Activated CD4-positive, alpha-beta T cell treated with anti-CD3 and anti-CD28 coated beads, Interleukin-2, amount 50 U/mL, for 1 hour (primary cell): ENCODE measurements around the gene FAM98C.
"Not testable (repeated sequence)": the region's sequence is repeated elsewhere in the genome, so short reads cannot be mapped to it uniquely, and the experiment has no call there.

Experiments used
- DNase-seq: peaks from one replicate; pipeline ENCODE4 v3.0.0-alpha.2; 2020

FAM98C gene

DNA sequence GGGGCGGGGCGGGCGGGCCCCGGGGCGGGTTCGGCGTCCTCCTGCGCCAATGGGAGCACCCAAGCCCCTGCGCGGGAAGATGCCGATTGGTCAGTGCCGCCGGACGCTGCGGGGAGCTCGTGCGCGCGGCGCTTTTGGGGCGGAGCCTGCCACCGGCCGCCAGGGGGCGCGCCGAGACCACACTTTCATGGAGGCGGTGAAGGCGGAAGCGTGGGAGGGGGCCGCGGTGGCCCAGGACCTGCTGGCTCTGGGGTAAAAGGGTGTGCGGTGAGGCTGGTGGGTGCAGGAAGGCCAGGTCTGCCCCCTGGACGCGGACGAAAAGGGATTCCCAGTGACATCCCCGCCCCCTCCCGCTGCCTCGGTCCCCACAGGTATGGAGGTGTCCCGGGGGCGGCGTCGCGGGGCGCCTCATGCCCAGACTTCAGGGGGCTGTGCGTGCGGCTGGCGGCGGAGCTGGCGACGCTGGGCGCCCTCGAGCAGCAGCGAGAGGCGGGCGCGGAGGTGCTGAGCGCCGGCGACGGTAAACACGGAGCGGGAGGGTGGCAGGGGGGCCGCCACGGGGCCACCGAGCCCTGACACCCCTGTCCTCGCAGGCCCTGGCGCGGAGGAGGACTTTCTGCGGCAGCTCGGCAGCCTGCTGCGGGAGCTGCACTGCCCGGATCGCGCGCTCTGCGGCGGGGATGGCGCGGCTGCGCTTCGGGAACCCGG lies at the start of gene FAM98C:
Gene FAM98C (plus strand): TSS at position 127 of the 708 bp plus-strand sequence. CDS start 61 bp downstream, at position 188.
- peak; percentile 97 for DNase-seq

GRCh38 chr19:38355728-38356725 lies 46.9 kb upstream of the FAM98C start:
- DNase-seq = no peak

- DNase-seq = no peak
Observed at GRCh38 chr19:38358071-38358470, 44.8 kb upstream of the FAM98C start.

DNA sequence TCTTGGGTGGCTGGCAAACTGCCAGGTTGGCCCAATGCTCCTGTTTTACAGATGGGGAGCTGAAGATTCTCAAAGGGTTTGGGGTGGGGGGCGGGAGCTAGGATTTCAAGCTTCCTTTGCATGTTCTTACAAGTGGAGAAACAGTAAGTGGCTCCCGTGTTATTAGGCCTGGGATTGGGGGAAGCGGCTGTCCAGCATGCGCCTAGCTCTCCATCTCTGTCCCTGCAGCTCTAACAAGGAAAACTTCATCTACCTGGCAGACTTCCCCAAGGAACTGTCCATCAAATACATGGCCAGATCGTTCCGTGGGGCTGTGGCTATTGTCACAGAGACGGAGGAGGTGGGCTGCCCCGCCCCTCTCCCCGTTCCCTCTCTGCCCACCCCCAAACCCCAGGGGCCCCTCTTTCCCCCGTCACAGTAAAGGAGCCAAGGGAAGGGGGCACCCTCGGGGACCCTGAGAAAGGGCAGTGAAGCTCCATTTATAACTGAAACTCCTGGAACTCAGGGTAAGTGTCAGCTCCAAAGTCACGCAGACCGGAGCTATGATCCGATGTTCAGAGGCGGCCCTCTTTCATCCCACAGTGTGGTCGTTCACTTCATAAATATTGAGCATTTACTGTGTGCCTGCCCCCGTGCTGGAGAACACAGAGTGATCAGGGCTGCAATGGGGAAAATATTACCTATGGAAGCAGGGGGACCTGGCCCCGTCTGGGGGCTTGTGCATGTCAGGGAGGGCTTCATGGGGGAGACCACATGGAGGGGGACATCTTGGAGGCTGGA lies 43.5 kb upstream of the FAM98C start:
- DNase-seq = no peak

- no peak for DNase-seq
Observed at GRCh38 chr19:38360351-38360750, 42.5 kb upstream of the FAM98C start.

DNA sequence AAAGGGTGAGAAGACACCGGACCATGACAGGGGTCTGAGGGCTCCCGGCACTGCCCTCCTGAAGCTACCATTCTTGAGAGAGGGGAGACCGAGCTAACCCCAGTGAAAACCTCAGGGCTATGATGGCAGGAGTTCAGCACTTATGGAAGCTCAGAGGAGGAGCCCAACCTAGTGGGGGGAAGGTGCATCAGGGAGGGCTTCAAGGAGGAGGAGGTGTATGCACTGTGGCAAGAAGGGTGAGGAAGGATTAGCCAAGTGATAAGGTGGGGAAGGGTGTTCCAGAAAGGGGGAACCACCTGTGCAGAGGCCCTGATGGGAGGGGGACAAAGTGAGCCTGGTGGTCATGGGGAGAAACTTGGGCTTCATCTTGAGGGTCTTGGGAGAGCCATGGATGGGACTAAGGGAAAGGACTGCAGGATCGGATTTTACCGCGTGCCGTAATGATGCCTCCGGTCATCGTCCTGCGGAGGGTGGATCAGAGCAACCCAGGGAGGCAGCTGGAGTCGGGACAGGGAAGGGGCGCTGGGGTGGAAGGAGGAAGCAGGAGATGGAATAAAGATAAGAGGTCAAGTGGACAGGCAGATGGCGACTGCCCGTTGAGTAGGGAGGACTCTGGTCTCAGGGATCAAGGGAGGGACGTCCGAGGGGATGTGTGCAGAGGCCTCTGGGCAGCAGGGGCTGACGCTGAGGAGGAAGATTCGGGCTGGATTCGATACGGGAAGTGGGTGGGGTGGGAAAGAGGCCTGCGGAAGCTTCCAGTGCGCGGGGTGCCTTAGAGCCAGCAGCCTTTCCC lies 41.9 kb upstream of the FAM98C start:
- no peak for DNase-seq

DNA sequence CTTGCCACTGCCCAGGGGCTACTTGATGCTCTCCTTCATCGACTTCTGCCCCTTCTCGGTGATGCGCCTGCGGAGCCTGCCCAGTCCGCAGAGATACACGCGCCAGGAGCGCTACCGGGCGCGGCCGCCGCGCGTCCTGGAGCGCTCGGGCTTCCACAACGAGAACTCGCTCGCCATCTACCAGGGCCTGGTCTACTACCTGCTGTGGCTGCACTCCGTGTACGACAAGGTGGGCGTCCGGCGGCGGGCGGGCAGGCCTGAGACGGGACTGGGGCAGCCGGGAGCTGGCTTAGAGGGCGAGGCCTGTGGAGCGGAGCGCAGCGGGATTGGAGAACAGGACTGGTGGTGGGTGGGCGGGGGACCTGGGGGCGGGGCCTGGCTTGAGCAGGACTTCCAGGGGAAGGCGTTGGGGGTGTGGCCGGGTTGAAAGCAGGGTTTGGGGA lies 41.2 kb upstream of the FAM98C start:
- DNase-seq = peak; percentile 48

DNA sequence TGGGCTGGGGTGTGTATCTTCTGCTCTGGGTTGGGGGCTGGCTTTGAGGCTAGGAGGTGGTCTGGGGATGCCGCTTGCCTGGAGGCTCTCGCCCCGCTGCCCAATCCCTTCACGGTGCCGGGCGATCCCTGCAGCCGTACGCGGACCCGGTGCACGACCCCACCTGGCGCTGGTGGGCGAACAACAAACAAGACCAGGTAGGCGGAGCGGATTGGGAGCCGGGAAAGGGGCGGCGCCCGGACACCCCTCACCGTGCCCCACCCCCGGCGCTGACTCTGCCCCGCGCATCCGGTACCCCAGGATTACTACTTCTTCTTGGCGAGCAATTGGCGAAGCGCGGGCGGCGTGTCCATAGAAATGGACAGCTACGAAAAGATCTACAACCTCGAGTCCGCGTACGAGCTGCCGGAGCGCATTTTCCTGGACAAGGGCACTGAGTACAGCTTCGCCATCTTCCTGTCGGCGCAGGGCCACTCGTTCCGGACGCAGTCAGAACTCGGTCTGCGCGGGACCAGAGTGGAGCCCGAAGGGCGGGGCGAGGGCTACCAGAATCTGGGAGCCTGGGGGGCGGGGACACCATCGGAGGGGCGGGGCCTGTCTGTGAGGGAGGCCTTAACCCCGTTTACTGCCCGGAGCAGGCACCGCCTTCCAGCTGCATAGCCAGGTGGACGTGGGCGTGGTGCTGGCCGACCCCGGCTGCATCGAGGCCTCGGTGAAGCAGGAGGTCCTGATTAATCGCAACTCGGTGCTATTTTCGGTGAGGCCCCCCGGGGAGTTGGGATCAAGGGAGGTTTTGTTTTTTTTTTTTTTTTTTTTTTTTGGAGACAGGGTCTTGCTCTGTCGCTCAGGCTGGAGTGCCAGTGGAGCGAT lies 40.6 kb upstream of the FAM98C start:
- peak; percentile 64 for DNase-seq

- not testable (repeated sequence) for DNase-seq
Observed at GRCh38 chr19:38362946-38363688, 39.8 kb upstream of the FAM98C start.

GRCh38 chr19:38367041-38367440 lies 35.9 kb upstream of the FAM98C start:
- no peak for DNase-seq

GRCh38 chr19:38369584-38369983 lies 33.3 kb upstream of the FAM98C start:
- no peak for DNase-seq

DNA sequence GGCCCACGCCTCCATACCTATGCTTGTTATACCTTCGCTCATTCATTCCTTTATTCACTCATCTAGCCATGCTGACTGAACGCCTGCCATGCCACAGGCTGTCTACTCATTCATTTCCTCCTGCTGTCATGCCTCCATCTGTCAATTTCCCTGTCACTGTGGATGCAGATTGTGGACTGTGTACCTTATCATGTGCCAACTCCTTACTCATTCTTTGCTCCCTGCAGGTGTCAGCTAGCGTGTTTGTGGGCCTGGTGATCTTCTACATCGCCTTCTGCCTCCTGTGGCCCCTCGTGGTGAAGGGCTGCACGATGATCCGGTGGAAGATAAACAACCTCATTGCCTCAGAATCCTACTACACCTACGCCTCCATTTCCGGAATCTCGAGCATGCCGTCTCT lies 32.6 kb upstream of the FAM98C start:
- no peak for DNase-seq

DNA sequence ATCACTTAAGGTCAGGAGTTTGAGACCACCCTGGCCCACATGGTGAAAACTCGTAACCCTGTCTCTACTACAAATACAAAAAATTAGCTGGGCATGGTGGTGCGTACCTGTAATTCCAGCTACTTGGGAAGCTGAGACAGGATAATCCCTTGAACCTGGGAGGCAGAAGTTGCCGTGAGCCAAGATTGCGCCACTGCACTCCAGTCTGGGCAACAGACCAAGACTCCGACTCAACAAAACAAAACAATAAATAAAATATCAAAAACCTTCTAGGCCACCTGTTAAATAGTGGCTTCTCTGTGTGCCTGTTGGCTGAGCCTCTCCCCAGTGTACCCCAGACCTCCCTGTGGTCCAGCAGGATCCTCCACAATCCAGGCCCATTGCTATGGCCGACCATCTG lies 31.8 kb upstream of the FAM98C start:
- DNase-seq = no peak

- DNase-seq = no peak
Observed at GRCh38 chr19:38373907-38374331, 29.0 kb upstream of the FAM98C start.

DNA sequence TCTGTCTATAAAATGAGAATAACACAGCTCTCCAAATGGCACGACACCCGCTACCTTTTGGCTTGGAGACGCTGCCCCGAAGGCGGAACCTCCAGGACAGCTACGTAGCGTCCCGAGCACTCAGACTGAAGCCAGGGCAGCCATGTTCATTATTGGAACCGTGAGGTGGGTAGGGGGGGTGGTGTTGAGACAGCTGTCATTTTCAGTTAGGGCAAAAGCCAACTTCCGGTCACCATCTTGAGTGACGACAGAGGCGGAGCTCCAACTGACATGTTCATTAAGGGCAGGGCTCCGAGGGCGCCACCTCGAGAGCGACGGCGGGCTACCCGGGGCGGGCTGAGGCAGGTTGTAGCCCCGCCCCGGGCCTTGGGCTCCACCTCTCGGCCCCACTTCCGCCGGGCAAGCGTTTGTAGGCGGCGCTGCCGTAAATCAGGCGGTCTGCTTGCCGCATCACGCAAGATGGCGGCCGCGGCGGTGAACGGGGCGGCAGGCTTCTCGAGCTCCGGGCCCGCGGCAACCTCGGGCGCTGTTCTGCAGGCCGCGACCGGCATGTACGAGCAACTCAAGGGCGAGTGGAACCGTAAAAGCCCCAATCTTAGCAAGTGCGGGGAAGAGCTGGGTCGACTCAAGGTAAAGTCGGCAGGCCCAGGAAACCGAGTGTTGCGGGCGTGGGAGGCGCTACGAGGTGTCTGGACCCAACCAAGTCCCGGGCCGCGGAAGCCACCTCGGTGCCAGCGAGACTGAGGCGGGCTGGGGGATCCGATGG lies 28.4 kb upstream of the FAM98C start, which contains the start of gene PSMD8:
Gene PSMD8 (plus strand): TSS at position 240 of the 766 bp plus-strand sequence. CDS start 31 bp downstream, at position 271.
- peak; percentile 98 for DNase-seq

- no peak for DNase-seq
Observed at GRCh38 chr19:38375098-38375493, 27.8 kb upstream of the FAM98C start.

GRCh38 chr19:38375748-38376147 lies 27.1 kb upstream of the FAM98C start:
- no peak for DNase-seq

- DNase-seq = no peak
Observed at GRCh38 chr19:38376576-38376975, 26.3 kb upstream of the FAM98C start.

GRCh38 chr19:38377052-38377451 lies 25.8 kb upstream of the FAM98C start:
- no peak for DNase-seq
